PC-3 (cell line): ENCODE results near the gene TRMU. TPM values are rescaled to one million over a fixed set of nuclear protein-coding genes. Genes with fewer than 3 reads are reported as not detected.

ENCODE experiments used
- ATAC-seq: fragments of 200-7000 bp; cut with Tn5 transposase; 2 replicates; pipeline ENCODE4 v1.9.1; 2020; ENCODE audit warnings: mild to moderate bottlenecking, moderate library complexity
- BruUV-seq: library from RNA; stranded (reverse); fragments of 400-500 nt; replicated peaks from 2 replicates; lab custom pipeline; 2021; lab: Mats Ljungman, UMichigan
- CTCF ChIA-PET: fragments of 300-600 bp; sonication (Branson Sonifier 250); formaldehyde crosslinking; loops from one replicate; lab custom pipeline; 2022; ENCODE audit warnings: antibody characterized with exemption; lab: Charles Lee
- POLR2A ChIA-PET: fragments of 300-600 bp; sonication (Branson Sonifier 250); formaldehyde crosslinking; loops from one replicate; lab custom pipeline; 2022; ENCODE audit warnings: antibody characterized with exemption; ENCODE audit not compliant: unreplicated experiment; lab: Charles Lee
- DNase-seq: peaks from one replicate; pipeline ENCODE4 v3.0.0-alpha.2; 2015
- H2AFZ ChIP-seq: fragments of 300-600 bp; sonication (generic); 2 replicates; pipeline ENCODE4 v1.6.0; 2016; ENCODE audit warnings: antibody characterized with exemption, low read length
- H3F3A ChIP-seq: fragments of 300-600 bp; sonication (generic); one replicate; pipeline ENCODE4 v1.6.0; 2017; ENCODE audit warnings: antibody characterized with exemption, low read length, control low read depth, mild to moderate bottlenecking; ENCODE audit not compliant: unreplicated experiment
- H3K27ac ChIP-seq: fragments of 300-600 bp; sonication (generic); 2 replicates; pipeline ENCODE4 v1.5.1; 2016; ENCODE audit warnings: mild to moderate bottlenecking, low read length
- H3K27me3 ChIP-seq: fragments of 300-600 bp; sonication (generic); 2 replicates; pipeline ENCODE4 v1.6.1; 2016; ENCODE audit warnings: low read length, mixed read lengths
- H3K36me3 ChIP-seq: fragments of 300-600 bp; sonication (generic); 2 replicates; pipeline ENCODE4 v1.6.1; 2016; ENCODE audit warnings: low read depth, mixed run types, low read length, mixed read lengths
- H3K4me1 ChIP-seq: fragments of 300-600 bp; sonication (generic); 2 replicates; pipeline ENCODE4 v1.5.1; 2016; ENCODE audit warnings: low read length; ENCODE audit not compliant: insufficient read depth
- H3K4me2 ChIP-seq: fragments of 300-600 bp; sonication (generic); 2 replicates; pipeline ENCODE4 v1.6.0; 2016; ENCODE audit warnings: low read length
- H3K4me3 ChIP-seq: fragments of 300-600 bp; sonication (generic); 2 replicates; pipeline ENCODE4 v1.5.1; 2016; ENCODE audit warnings: mild to moderate bottlenecking, low read length, mixed read lengths
- H3K79me2 ChIP-seq: fragments of 300-600 bp; sonication (generic); 2 replicates; pipeline ENCODE4 v1.6.1; 2017; ENCODE audit warnings: low read length, mixed read lengths
- H3K9ac ChIP-seq: fragments of 300-600 bp; sonication (generic); 2 replicates; pipeline ENCODE4 v1.6.0; 2016; ENCODE audit warnings: mild to moderate bottlenecking, low read length
- H3K9me2 ChIP-seq: fragments of 300-600 bp; sonication (generic); replicated peaks from 2 replicates; pipeline ENCODE4 v1.6.1; 2016; ENCODE audit warnings: mixed run types, low read length, mixed read lengths
- H3K9me3 ChIP-seq: fragments of 300-600 bp; sonication (generic); 2 replicates; pipeline ENCODE4 v1.6.1; 2016; ENCODE audit warnings: low read length, mixed read lengths
- H4K20me1 ChIP-seq: fragments of 300-600 bp; sonication (generic); 2 replicates; pipeline ENCODE4 v1.6.1; 2016; ENCODE audit warnings: low read length, mixed read lengths
- EZH2 ChIP-seq: fragments of 300-600 bp; sonication (generic); IDR thresholded peaks from one replicate; pipeline ENCODE4 v1.6.1; 2017; ENCODE audit warnings: antibody characterized with exemption, mild to moderate bottlenecking, low read length; ENCODE audit not compliant: unreplicated experiment
- EZH2phosphoT487 ChIP-seq: fragments of 300-600 bp; sonication (generic); IDR thresholded peaks from 2 replicates; pipeline ENCODE4 v1.6.1; 2018; ENCODE audit warnings: mild to moderate bottlenecking, antibody characterized with exemption, low read length, borderline replicate concordance
- intact Hi-C: fragments of 100-400 bp; cut with micrococcal nuclease; formaldehyde crosslinking; loops from 2 replicates; pipeline ENCODE4 v1.9.0; 2023
- total RNA-seq: library from RNA; depleted of rRNA; stranded (reverse); fragments of >200 nt; gene quantifications from 2 replicates; pipeline ENCODE4 v1.2.3, GENCODE V29; 2014
- TF ChIP-seq, protein P1 (sequence below): fragments of 300-600 bp; sonication (generic); conservative IDR thresholded peaks from 2 replicates; pipeline ENCODE4 v1.5.1; 2017; ENCODE audit warnings: antibody characterized with exemption, low read depth, mild to moderate bottlenecking, low read length

Gene TRMU
- total RNA-seq, 1 experiment from 2014 or later, result 63.5 TPM

DNA sequence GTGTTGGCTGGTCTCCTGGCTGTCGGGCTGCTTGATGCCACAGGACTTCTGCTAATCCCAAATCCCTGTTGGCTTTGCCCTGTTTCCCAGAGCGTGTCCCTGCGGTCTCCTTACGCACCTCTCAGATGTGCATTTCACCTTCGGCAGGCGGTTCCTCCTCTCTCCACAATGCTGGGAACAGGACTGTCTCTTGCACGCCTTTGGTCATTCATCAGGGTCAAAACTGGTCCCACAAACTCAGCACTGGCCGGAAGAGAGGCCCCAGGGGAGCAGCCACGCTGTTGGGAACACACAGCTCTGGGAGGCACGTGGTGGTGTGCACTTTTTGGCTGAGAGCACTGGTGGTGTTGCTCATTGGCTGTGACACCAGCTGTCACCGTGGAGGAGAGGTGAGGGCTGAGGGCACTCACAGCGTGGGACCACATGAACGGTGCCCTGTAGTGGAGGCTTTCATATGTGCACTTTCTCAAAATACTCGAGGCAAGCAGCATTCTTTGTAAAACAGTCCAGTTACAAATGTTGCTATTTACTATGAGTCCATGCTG, 15.3 kb upstream of the TRMU start:
- Histone ChIP-seq H3K9me2 (no peaks in the 10 kb centered on the region), H4K20me1 (no peaks in the 10 kb centered on the region), H3K4me1 (no peaks in the 10 kb centered on the region), H3K4me3 (no peak overlapping the region), H3F3A (no peaks in the 10 kb centered on the region), H3K9ac (no peak overlapping the region), H3K36me3 (peaks cover 27% of the 10 kb centered on the region; the same call in 1 of the 2 replicates), H3K27ac (no peak overlapping the region), H2AFZ (no peak overlapping the region), H3K79me2 (0 out of 2 replicates have a peak, but pooled peaks cover 4% of the 10 kb centered on the region), H3K4me2 (no peak overlapping the region), H3K9me3 (no peaks in the 10 kb centered on the region), H3K27me3 (no peaks in the 10 kb centered on the region)
- ATAC-seq (no peak), DNase-seq (no peak)
- TF ChIP-seq EZH2phosphoT487 (no peak), EZH2 (no peak)
- TF ChIP-seq, protein P1, sequence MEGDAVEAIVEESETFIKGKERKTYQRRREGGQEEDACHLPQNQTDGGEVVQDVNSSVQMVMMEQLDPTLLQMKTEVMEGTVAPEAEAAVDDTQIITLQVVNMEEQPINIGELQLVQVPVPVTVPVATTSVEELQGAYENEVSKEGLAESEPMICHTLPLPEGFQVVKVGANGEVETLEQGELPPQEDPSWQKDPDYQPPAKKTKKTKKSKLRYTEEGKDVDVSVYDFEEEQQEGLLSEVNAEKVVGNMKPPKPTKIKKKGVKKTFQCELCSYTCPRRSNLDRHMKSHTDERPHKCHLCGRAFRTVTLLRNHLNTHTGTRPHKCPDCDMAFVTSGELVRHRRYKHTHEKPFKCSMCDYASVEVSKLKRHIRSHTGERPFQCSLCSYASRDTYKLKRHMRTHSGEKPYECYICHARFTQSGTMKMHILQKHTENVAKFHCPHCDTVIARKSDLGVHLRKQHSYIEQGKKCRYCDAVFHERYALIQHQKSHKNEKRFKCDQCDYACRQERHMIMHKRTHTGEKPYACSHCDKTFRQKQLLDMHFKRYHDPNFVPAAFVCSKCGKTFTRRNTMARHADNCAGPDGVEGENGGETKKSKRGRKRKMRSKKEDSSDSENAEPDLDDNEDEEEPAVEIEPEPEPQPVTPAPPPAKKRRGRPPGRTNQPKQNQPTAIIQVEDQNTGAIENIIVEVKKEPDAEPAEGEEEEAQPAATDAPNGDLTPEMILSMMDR, result no peak
- CTCF ChIA-PET, result no interaction called here
- POLR2A ChIA-PET, result no interaction called here
- no TSS peak for BruUV-seq
- intact Hi-C loops, result no loop called here

DNA sequence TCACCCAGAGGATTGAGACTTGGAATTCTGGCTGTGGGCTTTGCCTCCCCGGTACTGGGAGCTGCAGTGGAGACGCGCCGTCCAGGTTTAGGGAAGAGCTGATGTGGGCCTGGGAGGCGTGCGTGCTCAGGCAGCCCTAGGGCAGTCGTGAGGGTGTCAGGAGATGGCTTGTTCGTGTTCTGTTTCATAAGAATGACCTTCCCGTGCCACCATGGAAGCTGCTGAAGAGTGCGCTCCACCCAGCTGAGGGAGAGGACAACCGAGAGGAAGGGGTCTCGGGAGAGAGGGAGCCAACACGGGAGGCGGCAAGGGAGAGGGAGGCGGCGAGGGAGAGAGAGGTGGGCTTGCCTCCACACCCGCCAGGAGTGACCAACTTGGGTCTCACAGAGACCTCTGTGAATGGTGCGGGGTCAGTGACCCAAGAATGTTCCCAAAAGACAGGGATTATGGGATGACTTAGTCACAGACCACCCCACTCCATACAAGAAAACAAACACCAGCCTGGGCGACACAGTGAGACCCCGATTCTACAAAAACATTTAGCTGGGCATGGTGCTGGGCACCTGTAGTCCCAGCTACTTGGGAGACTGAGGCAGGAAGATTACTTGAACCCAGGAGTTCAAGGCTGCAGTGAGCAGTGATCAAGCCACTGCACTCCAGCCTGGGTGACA, 14.7 kb upstream of the TRMU start:
- Histone ChIP-seq H3K27ac (no peak overlapping the region), H3K4me1 (no peaks in the 10 kb centered on the region), H2AFZ (no peak overlapping the region), H3F3A (no peaks in the 10 kb centered on the region), H3K9me3 (no peaks in the 10 kb centered on the region), H3K36me3 (peaks cover 24% of the 10 kb centered on the region; the same call in 1 of the 2 replicates), H3K4me3 (no peak overlapping the region), H3K4me2 (no peak overlapping the region), H3K79me2 (0 out of 2 replicates have a peak, but pooled peaks cover 4% of the 10 kb centered on the region), H4K20me1 (no peaks in the 10 kb centered on the region), H3K9me2 (no peaks in the 10 kb centered on the region), H3K9ac (no peak overlapping the region), H3K27me3 (no peaks in the 10 kb centered on the region)
- CTCF ChIA-PET, result no interaction called here
- POLR2A ChIA-PET, result no interaction called here
- TF ChIP-seq, protein P1, result no peak
- TF ChIP-seq EZH2 (no peak), EZH2phosphoT487 (no peak)
- no peak for DNase-seq
- BruUV-seq, result no TSS peak
- ATAC-seq, result no peak
- intact Hi-C loops, result no loop called here

DNA sequence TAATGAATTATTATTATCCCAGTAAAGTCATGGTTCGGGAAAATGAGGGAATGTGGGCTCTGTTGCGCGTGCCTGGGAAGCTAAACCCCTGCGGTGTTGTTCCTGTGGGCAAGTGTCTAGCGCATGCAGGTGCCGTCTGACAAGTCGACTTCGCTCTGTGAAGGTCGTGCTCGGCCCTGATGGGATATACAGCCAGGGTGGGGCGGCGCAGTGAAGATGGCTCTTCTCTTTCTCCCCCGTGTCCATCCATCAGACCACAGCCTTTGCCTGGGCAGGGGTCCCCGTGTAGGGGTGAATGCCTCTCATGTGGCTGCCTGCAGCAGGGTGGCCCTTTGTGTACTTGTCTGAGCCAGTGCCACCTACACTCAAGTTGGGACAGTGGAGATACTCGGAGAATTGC, 12.8 kb upstream of the TRMU start:
- Histone ChIP-seq H3K27ac (no peak overlapping the region), H3K79me2 (0 out of 2 replicates have a peak, but pooled peaks cover 4% of the 10 kb centered on the region), H2AFZ (no peak overlapping the region), H3K4me1 (no peaks in the 10 kb centered on the region), H3K36me3 (peaks cover 13% of the 10 kb centered on the region; the same call in 1 of the 2 replicates), H3K9ac (no peak overlapping the region), H3K4me2 (no peak overlapping the region), H4K20me1 (no peaks in the 10 kb centered on the region), H3K9me2 (no peaks in the 10 kb centered on the region), H3K4me3 (no peak overlapping the region), H3K27me3 (no peaks in the 10 kb centered on the region), H3F3A (no peaks in the 10 kb centered on the region), H3K9me3 (no peaks in the 10 kb centered on the region)
- no peak for ATAC-seq
- POLR2A ChIA-PET, result no interaction called here
- intact Hi-C loops, result no loop called here
- DNase-seq, result no peak
- BruUV-seq, result no TSS peak
- CTCF ChIA-PET, result no interaction called here
- TF ChIP-seq EZH2phosphoT487, result no peak
- TF ChIP-seq, protein P1, result no peak
- TF ChIP-seq EZH2, result no peak
